Activated CD8-positive, alpha-beta memory T cell treated with anti-CD3 and anti-CD28 coated beads for 48 hours (primary cell): ENCODE results near the gene CLIP4.
"Not testable (repeated sequence)": the region's sequence is repeated elsewhere in the genome, so short reads cannot be mapped to it uniquely, and the experiment has no call there.

Experiments used
- DNase-seq, 3 experiments: peaks; one replicate each; pipeline ENCODE4 v3.0.0-alpha.2; 2020; ENCODE audit warnings: low read depth in 2 of 3, low spot score in 2 of 3

Gene CLIP4

GRCh38 chr2:29100564-29100963 is 14.7 kb upstream of the CLIP4 start:
- DNase-seq = no peak

- DNase-seq = no peak
Measured at GRCh38 chr2:29104688-29105087, 10.5 kb upstream of the CLIP4 start.

- no peak for DNase-seq
Measured at GRCh38 chr2:29105375-29105774, 9.8 kb upstream of the CLIP4 start.

- no peak for DNase-seq
Measured at GRCh38 chr2:29106256-29106655, 9.0 kb upstream of the CLIP4 start.

GRCh38 chr2:29106980-29107388 is 8.2 kb upstream of the CLIP4 start:
- no peak for DNase-seq

- DNase-seq = not testable (repeated sequence)
Measured at GRCh38 chr2:29107547-29107946, 7.7 kb upstream of the CLIP4 start.

GRCh38 chr2:29108225-29108624 is 7.0 kb upstream of the CLIP4 start:
- no peak for DNase-seq

- no peak for DNase-seq
Measured at GRCh38 chr2:29109246-29109645, 6.0 kb upstream of the CLIP4 start.

- DNase-seq = no peak
Measured at GRCh38 chr2:29110916-29111535, 4.2 kb upstream of the CLIP4 start.

- no peak for DNase-seq
Measured at GRCh38 chr2:29112379-29112778, 2.8 kb upstream of the CLIP4 start.

- no peak for DNase-seq
Measured at GRCh38 chr2:29113027-29113686, 2.1 kb upstream of the CLIP4 start.

GRCh38 chr2:29113891-29114321 is 1.3 kb upstream of the CLIP4 start:
- DNase-seq = no peak

GRCh38 chr2:29114586-29114945 is 649 bp upstream of the CLIP4 start:
- DNase-seq = no peak

GRCh38 chr2:29115797-29116781 is 874 bp downstream of the CLIP4 start:
- peak in 2 of 3 experiments; percentile 19 to 38 for DNase-seq

GRCh38 chr2:29117636-29118303 is 2.6 kb downstream of the CLIP4 start:
- no peak for DNase-seq

GRCh38 chr2:29119211-29119610 is 4.0 kb downstream of the CLIP4 start:
- no peak for DNase-seq

GRCh38 chr2:29120846-29121245 is 5.6 kb downstream of the CLIP4 start:
- DNase-seq = no peak

- DNase-seq = no peak
Measured at GRCh38 chr2:29123617-29124349, 8.6 kb downstream of the CLIP4 start.

GRCh38 chr2:29124504-29124903 is 9.3 kb downstream of the CLIP4 start:
- DNase-seq = no peak

GRCh38 chr2:29129586-29130281 is 14.5 kb downstream of the CLIP4 start:
- no peak for DNase-seq
